ENCODE results near the gene STK33.
A peak's percentile ranks its signal among the peaks of the same experiment; 100 is the strongest.

STK33 gene

DNA sequence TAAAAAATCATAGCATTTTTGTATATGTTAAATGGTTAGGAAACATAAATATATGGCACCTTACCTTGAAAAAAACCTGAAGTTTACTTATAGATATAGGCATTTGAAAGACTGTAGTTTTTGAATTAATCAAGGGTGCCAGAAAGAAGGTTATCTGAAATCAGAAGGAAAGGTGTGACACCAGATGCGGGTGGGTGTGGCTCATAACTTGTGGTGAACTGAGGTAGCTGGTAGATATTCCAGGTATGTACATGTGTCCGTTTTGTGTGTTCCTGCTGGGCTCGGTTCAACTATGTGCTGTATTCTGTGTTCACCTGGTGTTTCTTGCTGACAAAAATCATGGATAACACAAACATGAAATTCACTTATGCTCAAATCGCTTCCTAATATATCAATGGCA is 35.6 kb downstream of the STK33 start:
- no peak for TF ChIP-seq Cebpa-rat (IDR thresholded peaks at IDR 0.05)
- Histone ChIP-seq H3K27me3 (no peaks in the 10 kb centered on the region), H3K4me3 (no peak overlapping the region), H3K4me1 (no peaks in the 10 kb centered on the region), H4K20me1 (no peaks in the 10 kb centered on the region), H3K27ac (no peak overlapping the region), H3K4me2 (no peak overlapping the region), H3K9ac (no peak overlapping the region), H3K36me3 (no peaks in the 10 kb centered on the region), H3K9me3 (peaks cover 10% of the 10 kb centered on the region; the same call in 1 of the 2 replicates)

DNA sequence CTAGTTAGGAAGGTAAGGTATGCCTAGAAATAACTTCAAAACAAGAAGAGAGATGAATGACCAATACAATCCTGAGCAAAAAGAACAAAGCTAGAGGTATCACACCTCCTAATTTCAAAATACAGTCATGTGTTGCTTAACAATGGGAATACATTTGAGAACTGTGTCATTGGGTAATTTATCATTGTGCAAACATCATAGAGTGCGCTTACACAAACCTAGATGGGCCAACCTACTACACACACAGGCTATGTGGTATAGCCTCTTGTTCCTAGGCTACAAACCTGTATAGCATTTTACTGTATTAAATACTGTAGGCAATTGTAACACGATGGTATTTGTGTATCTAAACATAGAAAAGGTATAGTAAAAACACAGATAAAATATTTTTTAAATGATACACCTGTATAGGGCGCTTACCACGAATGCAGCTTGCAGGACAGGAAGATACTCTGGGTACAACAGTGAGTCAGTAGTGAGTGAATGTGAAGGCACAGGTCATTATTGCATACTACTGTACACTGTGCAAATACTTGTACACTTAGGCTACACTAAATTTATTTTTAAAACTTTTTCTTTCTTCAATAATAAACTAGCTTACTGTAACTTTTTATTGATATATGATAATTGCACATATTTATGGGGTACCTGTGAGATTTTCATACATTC is 48.2 kb downstream of the STK33 start:
- H3K27ac ChIP-seq, result no peak overlapping the region
- no peak for TF ChIP-seq Cebpa-rat (IDR thresholded peaks at IDR 0.05)
- H3K27me3 ChIP-seq, result no peaks in the 10 kb centered on the region
- no peaks in the 10 kb centered on the region for H3K36me3 ChIP-seq
- no peak overlapping the region for H3K4me2 ChIP-seq
- peaks cover 8% of the 10 kb centered on the region; the same call in 1 of the 2 replicates for H3K9me3 ChIP-seq
- no peak overlapping the region for H3K4me3 ChIP-seq
- no peak overlapping the region for H3K9ac ChIP-seq
- H4K20me1 ChIP-seq, result no peaks in the 10 kb centered on the region
- H3K4me1 ChIP-seq, result no peaks in the 10 kb centered on the region

DNA sequence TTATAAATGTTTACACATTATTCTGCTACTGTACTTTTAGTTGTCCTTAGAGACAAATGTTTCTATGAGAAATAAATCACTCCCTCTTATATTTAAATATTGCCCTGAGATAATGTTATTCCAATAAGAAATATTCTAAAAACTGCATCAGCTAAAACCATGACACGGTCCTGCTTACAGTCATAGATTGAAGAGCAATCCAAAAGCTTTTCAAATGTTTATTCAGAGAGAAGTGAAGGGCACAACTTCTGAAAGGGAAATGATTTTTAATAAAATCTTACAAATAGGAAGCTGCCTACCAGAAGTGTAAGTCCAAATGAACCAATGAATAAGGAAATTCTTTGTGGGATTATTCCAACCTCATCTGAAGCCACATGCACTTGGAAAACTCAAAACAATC is 49.2 kb downstream of the STK33 start:
- Histone ChIP-seq H3K27ac (no peak overlapping the region), H3K27me3 (no peaks in the 10 kb centered on the region)
- TF ChIP-seq Cebpa-rat (IDR thresholded peaks at IDR 0.05), result no peak

DNA sequence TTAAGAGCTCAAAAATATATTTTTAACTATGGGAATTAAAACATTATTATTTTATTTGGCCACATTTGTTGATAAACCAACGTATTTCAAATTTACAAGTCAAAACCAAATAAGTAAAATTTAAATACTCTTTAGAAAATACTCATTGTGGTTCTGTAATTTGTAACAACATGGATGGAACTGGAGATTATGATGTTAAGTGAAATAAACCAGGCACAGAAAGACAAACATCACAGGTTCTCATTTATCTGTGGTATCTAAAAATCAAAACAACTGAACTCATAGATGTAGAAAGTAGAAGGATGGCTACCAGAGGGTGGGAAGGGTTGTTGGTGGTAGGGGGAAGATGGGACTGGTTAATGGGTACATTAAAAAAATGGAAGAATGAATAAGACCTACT is 50.8 kb downstream of the STK33 start:
- no peak overlapping the region for H3K9ac ChIP-seq
- no peaks in the 10 kb centered on the region for H3K27me3 ChIP-seq
- H4K20me1 ChIP-seq, result no peaks in the 10 kb centered on the region
- no peak overlapping the region for H3K4me2 ChIP-seq
- no peak for TF ChIP-seq Cebpa-rat (IDR thresholded peaks at IDR 0.05)
- peaks cover 7% of the 10 kb centered on the region; the same call in 1 of the 2 replicates for H3K9me3 ChIP-seq
- no peak overlapping the region for H3K27ac ChIP-seq
- no peaks in the 10 kb centered on the region for H3K36me3 ChIP-seq
- H3K4me3 ChIP-seq, result no peak overlapping the region
- no peaks in the 10 kb centered on the region for H3K4me1 ChIP-seq

More for the DNA sequence above, 49.2 kb downstream of the STK33 start:
- H4K20me1 ChIP-seq, result no peaks in the 10 kb centered on the region
- peaks cover 8% of the 10 kb centered on the region; the same call in 1 of the 2 replicates for H3K9me3 ChIP-seq
- no peaks in the 10 kb centered on the region for H3K4me1 ChIP-seq
- H3K4me2 ChIP-seq, result no peak overlapping the region
- H3K9ac ChIP-seq, result no peak overlapping the region
- no peak overlapping the region for H3K4me3 ChIP-seq
- H3K36me3 ChIP-seq, result no peaks in the 10 kb centered on the region

DNA sequence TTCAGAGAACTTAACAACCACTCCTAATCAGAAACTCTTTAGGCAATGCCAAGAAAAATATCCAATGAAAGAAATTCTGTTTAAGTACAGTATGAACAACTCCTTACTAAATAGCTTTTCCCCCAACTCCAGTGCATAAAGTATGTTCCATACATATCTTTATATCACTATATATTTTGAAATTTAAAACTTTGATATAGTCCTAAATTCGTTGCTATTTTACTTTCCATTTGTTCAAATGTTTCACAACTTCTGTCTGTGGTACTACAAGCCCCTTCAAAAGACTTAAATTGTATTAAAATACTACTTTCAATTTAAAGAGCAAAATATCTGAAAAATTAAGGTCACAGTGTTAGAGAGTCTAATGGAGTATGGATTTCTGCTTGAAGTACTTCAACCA is 52.6 kb downstream of the STK33 start:
- Histone ChIP-seq H3K4me3 (no peak overlapping the region), H3K27me3 (no peaks in the 10 kb centered on the region)
- TF ChIP-seq Cebpa-rat (IDR thresholded peaks at IDR 0.05), result no peak

DNA sequence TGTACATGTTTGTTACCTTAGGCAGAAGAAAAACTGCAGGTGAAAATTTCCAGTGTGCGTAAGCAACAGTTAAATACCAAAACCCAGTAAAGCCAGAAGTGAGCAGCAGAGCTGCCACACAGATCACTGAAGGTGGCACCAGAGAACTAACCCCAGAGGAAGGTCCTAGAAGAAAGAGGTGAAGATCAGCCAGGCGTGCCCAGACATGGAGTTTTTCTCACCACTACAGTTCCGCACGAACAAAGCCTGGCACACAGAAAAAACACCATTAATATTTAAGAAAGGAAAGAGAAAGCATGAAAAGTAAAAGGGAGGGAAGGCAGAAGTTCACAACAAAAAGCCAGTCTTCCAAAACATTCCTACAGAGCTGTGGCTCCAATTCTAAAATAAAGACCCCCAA is 60.7 kb downstream of the STK33 start:
- no peak overlapping the region for H3K9ac ChIP-seq

More for the DNA sequence above, 52.6 kb downstream of the STK33 start:
- Histone ChIP-seq H3K9ac (no peak overlapping the region), H3K27ac (no peak overlapping the region), H3K4me1 (no peaks in the 10 kb centered on the region), H4K20me1 (no peaks in the 10 kb centered on the region), H3K36me3 (no peaks in the 10 kb centered on the region), H3K4me2 (no peak overlapping the region), H3K9me3 (no peaks in the 10 kb centered on the region)

DNA sequence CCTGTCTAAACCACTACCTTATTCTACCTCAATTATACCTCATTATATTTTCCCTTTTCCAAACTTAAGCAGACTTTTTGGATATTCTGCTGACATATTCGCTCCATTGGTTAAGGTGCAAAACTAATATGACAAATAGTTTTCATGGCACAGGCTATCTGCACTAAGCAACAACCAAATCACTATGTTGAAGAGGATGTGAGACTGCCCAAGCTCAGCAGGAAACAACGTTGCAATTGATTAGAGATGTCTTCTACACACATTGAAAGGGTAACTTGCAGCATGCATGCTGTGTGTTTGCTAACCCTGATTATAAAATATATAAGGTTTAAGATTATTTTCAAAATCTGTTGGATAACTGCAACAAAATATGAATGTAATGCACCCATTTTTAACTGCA is 61.6 kb downstream of the STK33 start:
- Histone ChIP-seq H3K4me1 (peaks cover 9% of the 10 kb centered on the region), H3K36me3 (no peaks in the 10 kb centered on the region), H3K9me3 (no peaks in the 10 kb centered on the region), H4K20me1 (no peaks in the 10 kb centered on the region), H3K9ac (no peak overlapping the region), H3K27ac (no peak overlapping the region), H3K4me3 (no peak overlapping the region), H3K4me2 (no peak overlapping the region), H3K27me3 (no peaks in the 10 kb centered on the region)
- no peak for TF ChIP-seq Cebpa-rat (IDR thresholded peaks at IDR 0.05)

More for the DNA sequence above, 60.7 kb downstream of the STK33 start:
- H3K4me2 ChIP-seq, result peak overlapping the region; percentile 4; the same call in 1 of the 2 replicates
- peaks cover 9% of the 10 kb centered on the region for H3K4me1 ChIP-seq
- H3K27ac ChIP-seq, result no peak overlapping the region
- no peaks in the 10 kb centered on the region for H4K20me1 ChIP-seq
- no peak for TF ChIP-seq Cebpa-rat (IDR thresholded peaks at IDR 0.05)
- H3K36me3 ChIP-seq, result no peaks in the 10 kb centered on the region
- no peaks in the 10 kb centered on the region for H3K9me3 ChIP-seq
- H3K27me3 ChIP-seq, result no peaks in the 10 kb centered on the region
- H3K4me3 ChIP-seq, result no peak overlapping the region

DNA sequence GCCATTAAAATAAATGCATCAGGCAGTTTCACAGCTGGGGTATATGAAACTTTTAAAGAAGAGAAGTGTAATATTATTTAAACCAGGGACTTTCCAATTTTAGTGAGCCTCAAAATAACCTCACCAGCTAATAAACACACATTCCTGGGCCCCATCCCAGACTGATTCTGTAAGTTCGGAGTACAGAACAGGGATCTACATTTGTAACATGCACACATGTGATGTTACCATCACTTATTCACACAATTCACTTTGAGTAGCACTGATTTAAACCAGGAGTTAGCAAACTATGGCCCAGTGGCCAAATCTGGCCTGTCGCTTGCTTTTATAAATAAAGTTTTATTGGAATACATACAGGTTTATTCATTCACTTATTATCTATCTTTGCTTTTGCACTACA is 62.0 kb downstream of the STK33 start:
- H3K4me2 ChIP-seq, result no peak overlapping the region
- H3K4me3 ChIP-seq, result no peak overlapping the region
- no peaks in the 10 kb centered on the region for H4K20me1 ChIP-seq
- no peaks in the 10 kb centered on the region for H3K27me3 ChIP-seq
- no peaks in the 10 kb centered on the region for H3K9me3 ChIP-seq
- H3K27ac ChIP-seq, result no peak overlapping the region
- peaks cover 9% of the 10 kb centered on the region for H3K4me1 ChIP-seq
- H3K36me3 ChIP-seq, result no peaks in the 10 kb centered on the region
- no peak for TF ChIP-seq Cebpa-rat (IDR thresholded peaks at IDR 0.05)
- no peak overlapping the region for H3K9ac ChIP-seq

DNA sequence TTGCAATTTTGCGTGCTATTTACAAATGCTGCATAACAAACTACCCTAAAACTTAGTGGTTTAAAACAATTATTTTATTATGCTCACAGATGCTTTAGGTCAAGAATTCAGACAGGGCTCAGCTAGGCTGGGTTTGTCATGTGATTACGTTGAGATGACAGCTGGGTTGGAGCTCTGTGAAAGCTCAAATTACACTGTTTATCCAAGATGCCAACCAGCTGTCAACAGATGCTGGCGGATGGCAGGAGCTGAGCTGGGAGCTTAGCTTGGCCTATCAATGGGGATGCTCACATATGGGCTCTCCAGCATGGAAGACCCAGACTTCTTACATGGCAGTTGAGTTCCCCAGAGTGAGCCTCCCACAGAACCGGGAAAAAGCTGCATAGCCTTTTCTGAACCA is 62.7 kb downstream of the STK33 start:
- H3K4me2 ChIP-seq, result no peak overlapping the region
- no peaks in the 10 kb centered on the region for H4K20me1 ChIP-seq
- H3K36me3 ChIP-seq, result no peaks in the 10 kb centered on the region
- no peak overlapping the region for H3K27ac ChIP-seq
- no peak overlapping the region for H3K9ac ChIP-seq
- no peak for TF ChIP-seq Cebpa-rat (IDR thresholded peaks at IDR 0.05)
- H3K4me3 ChIP-seq, result no peak overlapping the region
- H3K27me3 ChIP-seq, result no peaks in the 10 kb centered on the region
- H3K4me1 ChIP-seq, result peaks cover 9% of the 10 kb centered on the region
- H3K9me3 ChIP-seq, result no peaks in the 10 kb centered on the region

DNA sequence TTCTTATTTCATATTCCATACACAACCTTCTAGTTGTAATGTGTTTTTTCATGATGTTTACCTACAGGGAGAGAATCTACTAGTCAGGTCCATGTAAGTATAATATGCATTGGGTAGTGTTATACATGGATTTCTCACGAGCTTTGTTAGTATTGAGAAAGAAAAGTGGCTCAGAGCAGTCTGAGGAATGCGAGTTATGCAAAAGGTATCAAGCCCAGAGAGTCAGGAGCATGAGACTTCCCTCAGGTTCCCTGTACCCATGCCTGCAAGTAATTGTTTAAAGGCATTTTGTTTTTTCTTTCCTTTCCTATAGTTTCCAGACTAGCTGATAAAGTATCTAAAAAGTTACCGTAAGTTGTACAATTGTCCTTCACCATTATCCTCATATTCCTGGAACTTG is 66.1 kb downstream of the STK33 start:
- Histone ChIP-seq H3K27ac (no peak overlapping the region), H3K9me3 (peaks cover 11% of the 10 kb centered on the region), H3K27me3 (no peaks in the 10 kb centered on the region), H3K4me3 (no peak overlapping the region), H3K9ac (no peak overlapping the region), H3K4me1 (peaks cover under 1% of the 10 kb centered on the region), H3K36me3 (no peaks in the 10 kb centered on the region), H3K4me2 (no peak overlapping the region), H4K20me1 (no peaks in the 10 kb centered on the region)
- no peak for TF ChIP-seq Cebpa-rat (IDR thresholded peaks at IDR 0.05)

DNA sequence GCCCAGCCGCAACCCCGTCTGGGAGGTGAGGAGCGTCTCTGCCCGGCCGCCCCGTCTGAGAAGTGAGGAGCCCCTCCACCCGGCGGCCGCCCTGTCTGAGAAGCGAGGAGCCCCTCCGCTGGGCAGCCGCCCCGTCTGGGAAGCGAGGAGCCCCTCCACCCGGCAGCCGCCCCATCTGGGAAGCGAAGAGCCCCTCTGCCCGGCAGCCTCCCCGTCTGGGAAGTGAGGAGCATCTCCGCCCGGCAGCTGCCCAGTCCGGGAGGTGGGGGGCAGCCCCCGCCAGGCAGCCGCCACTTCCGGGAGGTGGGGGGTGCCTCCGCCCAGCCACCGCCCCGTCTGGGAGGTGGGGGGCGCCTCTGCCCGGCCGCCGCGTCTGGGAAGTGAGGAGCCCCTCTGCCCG is 70.6 kb downstream of the STK33 start:
- H4K20me1 ChIP-seq, result no peaks in the 10 kb centered on the region
- H3K4me2 ChIP-seq, result no peak overlapping the region
- no peak overlapping the region for H3K27ac ChIP-seq
- H3K36me3 ChIP-seq, result no peaks in the 10 kb centered on the region
- peaks cover 22% of the 10 kb centered on the region for H3K9me3 ChIP-seq
- no peaks in the 10 kb centered on the region for H3K27me3 ChIP-seq
- no peaks in the 10 kb centered on the region for H3K4me1 ChIP-seq
- TF ChIP-seq Cebpa-rat (IDR thresholded peaks at IDR 0.05), result no peak
- H3K4me3 ChIP-seq, result no peak overlapping the region
- no peak overlapping the region for H3K9ac ChIP-seq
